Activated CD4-positive, alpha-beta memory T cell treated with anti-CD3 and anti-CD28 coated beads, Interleukin-2, amount 10 ng/mL, durations not matched to agents 7 days and 5 days (primary cell): Measurements from ENCODE around the gene DGKZ. TPM values are rescaled to one million over a fixed set of nuclear protein-coding genes. Genes with fewer than 3 reads are reported as not detected.
"Not testable (repeated sequence)": the region's sequence is repeated elsewhere in the genome, so short reads cannot be mapped to it uniquely, and the experiment has no call there.

Source experiments
- CTCF ChIA-PET: fragments of 350-600 bp; sonication (Branson Sonifier 250); formaldehyde crosslinking; loops from one replicate; lab custom pipeline; 2021; ENCODE audit warnings: antibody characterized with exemption, inconsistent platforms; lab: Charles Lee
- POLR2A ChIA-PET: fragments of 350-600 bp; sonication (Branson Sonifier 250); formaldehyde crosslinking; loops from one replicate; lab custom pipeline; 2021; ENCODE audit warnings: antibody characterized with exemption; lab: Charles Lee
- DNase-seq: peaks from one replicate; pipeline ENCODE4 v3.0.0-alpha.2; 2020
- H3K27ac Mint-ChIP-seq: one replicate; pipeline ENCODE4 v1.8.0; 2021; ENCODE audit warnings: mild to moderate bottlenecking, mixed read lengths
- H3K27me3 Mint-ChIP-seq: one replicate; pipeline ENCODE4 v1.8.0; 2021; ENCODE audit warnings: mixed read lengths
- H3K36me3 Mint-ChIP-seq: one replicate; pipeline ENCODE4 v1.8.0; 2021; ENCODE audit warnings: low read depth, mixed read lengths
- H3K4me1 Mint-ChIP-seq: one replicate; pipeline ENCODE4 v1.8.0; 2021; ENCODE audit warnings: mixed read lengths
- H3K4me3 Mint-ChIP-seq: one replicate; pipeline ENCODE4 v1.8.0; 2021; ENCODE audit warnings: mild to moderate bottlenecking, mixed read lengths
- H3K9me3 Mint-ChIP-seq: one replicate; pipeline ENCODE4 v1.8.0; 2021; ENCODE audit warnings: mixed read lengths
- total RNA-seq, 2 experiments: library from RNA; stranded (reverse); gene quantifications; one replicate each; pipeline ENCODE4 v1.2.3, GENCODE V29; 2021

Gene DGKZ
- 100 to 1,000 TPM; 141 to 143 TPM for total RNA-seq

GRCh38 chr11:46346886-46347636 lies at the start of gene DGKZ:
Gene DGKZ, plus strand, starts transcription at chr11:46347463. Its CDS starts 197 bp downstream, at chr11:46347660.
- CTCF ChIA-PET = interaction anchor here (0.6 to 10.7 kb wide), 5 partner anchors 11 to 19 kb away, joined by 3 to 210 read pairs (median 3); no protein-coding TSS in a partner anchor
- POLR2A ChIA-PET = interaction anchor here (1.6 to 8.8 kb wide), 4 partner anchors 17 to 110 kb away, joined by 4 to 143 read pairs (median 12); no protein-coding TSS in a partner anchor
- Mint-ChIP-seq H3K27ac (peak within 1 kb of the TSS; percentile 97), H3K9me3 (no peaks in the 10 kb centered on the region), H3K27me3 (peaks cover 13% of the 10 kb centered on the region), H3K4me3 (peak within 1 kb of the TSS; percentile 90), H3K36me3 (peaks cover 32% of the 10 kb centered on the region), H3K4me1 (peaks cover 66% of the 10 kb centered on the region)
- DNase-seq = peak; percentile 91

GRCh38 chr11:46298699-46299433 lies 48.4 kb upstream of the DGKZ start:
- H3K4me3 Mint-ChIP-seq = no peak overlapping the region
- no peaks in the 10 kb centered on the region for H3K36me3 Mint-ChIP-seq
- no peaks in the 10 kb centered on the region for H3K9me3 Mint-ChIP-seq
- ChIA-PET CTCF (interaction anchor here (1.3 to 2.3 kb wide), 4 partner anchors 9 to 61 kb away, joined by 3 to 7 read pairs (median 5); no protein-coding TSS in a partner anchor), POLR2A (no interaction called here)
- DNase-seq = no peak
- no peak overlapping the region for H3K27ac Mint-ChIP-seq
- H3K4me1 Mint-ChIP-seq = peaks cover 25% of the 10 kb centered on the region
- H3K27me3 Mint-ChIP-seq = peaks cover 23% of the 10 kb centered on the region

GRCh38 chr11:46299451-46299961 lies 47.8 kb upstream of the DGKZ start:
- no peak for DNase-seq
- POLR2A ChIA-PET = no interaction called here
- no peak overlapping the region for H3K4me3 Mint-ChIP-seq
- no peaks in the 10 kb centered on the region for H3K9me3 Mint-ChIP-seq
- peaks cover 25% of the 10 kb centered on the region for H3K4me1 Mint-ChIP-seq
- H3K36me3 Mint-ChIP-seq = no peaks in the 10 kb centered on the region
- H3K27me3 Mint-ChIP-seq = peaks cover 21% of the 10 kb centered on the region
- H3K27ac Mint-ChIP-seq = no peak overlapping the region
- CTCF ChIA-PET = interaction anchor here (1.3 to 2.3 kb wide), 5 partner anchors 8 to 61 kb away, joined by 3 to 7 read pairs (median 5); no protein-coding TSS in a partner anchor

- no peak overlapping the region for H3K27ac Mint-ChIP-seq
- CTCF ChIA-PET = interaction anchor here (1.3 to 2.3 kb wide), 3 partner anchors 9 to 61 kb away, joined by 4 to 7 read pairs (median 5); no protein-coding TSS in a partner anchor
- no peaks in the 10 kb centered on the region for H3K9me3 Mint-ChIP-seq
- peaks cover 18% of the 10 kb centered on the region for H3K27me3 Mint-ChIP-seq
- POLR2A ChIA-PET = no interaction called here
- DNase-seq = no peak
- H3K36me3 Mint-ChIP-seq = no peaks in the 10 kb centered on the region
- H3K4me3 Mint-ChIP-seq = no peak overlapping the region
- H3K4me1 Mint-ChIP-seq = peaks cover 23% of the 10 kb centered on the region
Observed at GRCh38 chr11:46300270-46300669, 47.0 kb upstream of the DGKZ start.

GRCh38 chr11:46302866-46303265 lies 44.4 kb upstream of the DGKZ start:
- Mint-ChIP-seq H3K9me3 (no peaks in the 10 kb centered on the region), H3K27ac (no peak overlapping the region), H3K27me3 (peaks cover 3% of the 10 kb centered on the region), H3K4me3 (no peak overlapping the region), H3K36me3 (no peaks in the 10 kb centered on the region), H3K4me1 (peaks cover 15% of the 10 kb centered on the region)
- POLR2A ChIA-PET = no interaction called here
- CTCF ChIA-PET = no interaction called here
- no peak for DNase-seq

- POLR2A ChIA-PET = interaction anchor here (0.6 to 1.5 kb wide), 2 partner anchors 26 to 208 kb away, joined by 3 read pairs; no protein-coding TSS in a partner anchor
- not testable (repeated sequence) for H3K36me3 Mint-ChIP-seq, H3K27me3 Mint-ChIP-seq, H3K4me3 Mint-ChIP-seq, DNase-seq, H3K9me3 Mint-ChIP-seq, H3K27ac Mint-ChIP-seq
- peaks cover 14% of the 10 kb centered on the region for H3K4me1 Mint-ChIP-seq
- CTCF ChIA-PET = interaction anchor here (0.6 to 1.6 kb wide), 4 partner anchors 9 to 457 kb away, joined by 3 to 8 read pairs (median 4); partner anchors contain the start of gene CRY2
Observed at GRCh38 chr11:46304036-46304435, 43.2 kb upstream of the DGKZ start.

- no peak overlapping the region for H3K27ac Mint-ChIP-seq
- H3K9me3 Mint-ChIP-seq = no peaks in the 10 kb centered on the region
- ChIA-PET CTCF (interaction anchor here (1.0 to 1.6 kb wide), 3 partner anchors 8 to 65 kb away, joined by 3 to 8 read pairs (median 6); no protein-coding TSS in a partner anchor), POLR2A (interaction anchor here (0.6 to 1.5 kb wide), 2 partner anchors 25 to 209 kb away, joined by 3 read pairs; no protein-coding TSS in a partner anchor)
- no peak for DNase-seq
- H3K4me3 Mint-ChIP-seq = no peak overlapping the region
- peaks cover 12% of the 10 kb centered on the region for H3K4me1 Mint-ChIP-seq
- H3K27me3 Mint-ChIP-seq = no peaks in the 10 kb centered on the region
- no peaks in the 10 kb centered on the region for H3K36me3 Mint-ChIP-seq
Observed at GRCh38 chr11:46304605-46305179, 42.6 kb upstream of the DGKZ start.

GRCh38 chr11:46305295-46305694 lies 42.0 kb upstream of the DGKZ start:
- Mint-ChIP-seq H3K27me3 (no peaks in the 10 kb centered on the region), H3K4me3 (no peak overlapping the region), H3K27ac (no peak overlapping the region), H3K36me3 (no peaks in the 10 kb centered on the region), H3K9me3 (no peaks in the 10 kb centered on the region), H3K4me1 (peaks cover 16% of the 10 kb centered on the region)
- POLR2A ChIA-PET = interaction anchor here (1.5 kb wide), 1 partner anchor 24 kb away, joined by 3 read pairs; no protein-coding TSS in a partner anchor
- DNase-seq = no peak
- CTCF ChIA-PET = interaction anchor here (1.4 to 15.1 kb wide), 3 partner anchors 9 to 66 kb away, joined by 4 to 263 read pairs (median 8); no protein-coding TSS in a partner anchor

- Mint-ChIP-seq H3K27me3 (no peaks in the 10 kb centered on the region), H3K27ac (no peak overlapping the region), H3K9me3 (no peaks in the 10 kb centered on the region), H3K4me1 (peaks cover 18% of the 10 kb centered on the region), H3K36me3 (no peaks in the 10 kb centered on the region), H3K4me3 (no peak overlapping the region)
- ChIA-PET CTCF (interaction anchor here (0.7 to 15.1 kb wide), 6 partner anchors 10 to 66 kb away, joined by 3 to 263 read pairs (median 4); no protein-coding TSS in a partner anchor), POLR2A (no interaction called here)
- DNase-seq = no peak
Observed at GRCh38 chr11:46306296-46306853, 40.9 kb upstream of the DGKZ start.

GRCh38 chr11:46307369-46307768 lies 39.9 kb upstream of the DGKZ start:
- no peak overlapping the region for H3K27ac Mint-ChIP-seq
- no peaks in the 10 kb centered on the region for H3K36me3 Mint-ChIP-seq
- DNase-seq = no peak
- H3K9me3 Mint-ChIP-seq = no peaks in the 10 kb centered on the region
- CTCF ChIA-PET = interaction anchor here (0.5 to 15.1 kb wide), 10 partner anchors 8 to 826 kb away, joined by 3 to 263 read pairs (median 5); no protein-coding TSS in a partner anchor
- H3K27me3 Mint-ChIP-seq = no peaks in the 10 kb centered on the region
- H3K4me1 Mint-ChIP-seq = peaks cover 15% of the 10 kb centered on the region
- no peak overlapping the region for H3K4me3 Mint-ChIP-seq
- POLR2A ChIA-PET = interaction anchor here (3.8 kb wide), 1 partner anchor 69 kb away, joined by 13 read pairs; no protein-coding TSS in a partner anchor

- ChIA-PET POLR2A (interaction anchor here (3.8 kb wide), 1 partner anchor 69 kb away, joined by 13 read pairs; no protein-coding TSS in a partner anchor), CTCF (interaction anchor here (0.5 to 15.1 kb wide), 12 partner anchors 8 to 826 kb away, joined by 3 to 263 read pairs (median 4); no protein-coding TSS in a partner anchor)
- no peak for DNase-seq
- Mint-ChIP-seq H3K27me3 (no peaks in the 10 kb centered on the region), H3K27ac (no peak overlapping the region), H3K4me1 (peaks cover 15% of the 10 kb centered on the region), H3K36me3 (no peaks in the 10 kb centered on the region), H3K9me3 (no peaks in the 10 kb centered on the region), H3K4me3 (no peak overlapping the region)
Observed at GRCh38 chr11:46307785-46308341, 39.4 kb upstream of the DGKZ start.
